NCI-H345 treated with DMSO at 0.1 percent for 48 hours (cell line): ENCODE results near the gene SYMPK.

Experiments
- DNase-seq: peaks from one replicate; lab custom pipeline; 2025; ENCODE audit not compliant: unreplicated experiment; lab: John Stamatoyannopoulos, UW

Gene SYMPK

DNA sequence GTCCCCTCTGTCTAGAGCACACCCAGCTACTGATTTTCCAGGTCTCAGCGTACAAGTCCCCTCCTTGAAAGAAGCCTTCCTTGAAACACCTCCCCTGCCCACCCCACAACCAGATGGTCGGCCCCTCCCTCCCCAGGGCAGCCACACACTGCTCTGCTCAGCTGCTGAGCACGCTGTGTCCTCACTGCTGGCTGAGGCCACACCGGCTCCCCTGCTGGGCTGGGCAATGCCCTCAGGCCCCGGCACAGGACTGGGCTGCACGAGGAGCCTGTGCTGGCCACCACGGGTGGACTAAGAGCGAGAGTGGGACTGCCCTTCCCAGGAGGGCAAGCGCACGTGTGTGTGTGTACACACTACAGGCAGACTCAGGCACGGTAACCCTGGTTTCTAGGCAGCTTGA, 36.0 kb downstream of the SYMPK start:
- no peak for DNase-seq

DNA sequence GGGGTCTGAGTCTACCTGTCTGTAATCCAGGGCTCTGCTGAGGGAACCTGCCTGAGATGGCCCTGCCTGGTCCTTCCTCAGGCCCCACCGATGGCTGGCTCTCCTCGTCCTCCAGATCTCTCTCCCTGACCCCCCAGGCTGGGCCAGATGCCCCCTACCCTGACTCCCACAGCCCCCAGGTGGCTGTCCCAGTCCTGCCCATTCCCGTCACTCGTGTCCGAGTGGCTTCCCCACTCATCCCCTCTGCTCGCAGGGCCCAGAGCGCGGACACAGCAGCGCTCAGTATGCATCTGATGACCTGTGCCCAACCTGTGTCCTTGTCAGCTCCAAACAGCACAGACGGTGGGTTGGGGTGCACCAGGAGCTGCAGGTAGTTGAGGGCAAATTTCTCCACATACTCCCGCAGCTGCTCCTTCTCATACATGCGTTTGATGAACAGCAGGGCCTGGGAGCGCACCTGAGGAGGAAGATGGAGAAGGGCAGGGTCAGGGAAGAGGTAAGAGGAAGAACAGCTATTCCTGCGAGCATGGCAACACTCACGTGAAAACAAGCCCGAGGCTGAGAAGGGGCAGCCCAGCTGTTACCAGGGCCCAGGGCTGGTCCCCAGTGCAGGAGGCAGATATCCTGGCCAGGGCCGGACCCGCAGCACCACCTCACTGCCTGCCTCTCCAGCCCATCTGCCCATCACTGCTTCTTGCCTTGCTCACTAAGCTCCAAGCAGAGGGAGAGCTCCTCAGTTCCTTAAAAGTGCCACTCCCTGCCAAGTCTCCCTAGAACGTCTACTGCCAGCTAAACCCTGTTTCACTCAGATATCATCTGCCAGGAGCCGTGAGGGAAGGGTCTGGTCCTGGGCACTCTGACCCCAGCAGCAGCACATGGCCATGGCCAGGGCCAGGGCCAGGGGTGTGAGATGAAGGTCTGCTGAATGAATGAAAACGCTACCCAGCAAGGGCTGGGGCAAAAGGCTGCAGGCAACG, 36.7 kb downstream of the SYMPK start:
- no peak for DNase-seq

DNA sequence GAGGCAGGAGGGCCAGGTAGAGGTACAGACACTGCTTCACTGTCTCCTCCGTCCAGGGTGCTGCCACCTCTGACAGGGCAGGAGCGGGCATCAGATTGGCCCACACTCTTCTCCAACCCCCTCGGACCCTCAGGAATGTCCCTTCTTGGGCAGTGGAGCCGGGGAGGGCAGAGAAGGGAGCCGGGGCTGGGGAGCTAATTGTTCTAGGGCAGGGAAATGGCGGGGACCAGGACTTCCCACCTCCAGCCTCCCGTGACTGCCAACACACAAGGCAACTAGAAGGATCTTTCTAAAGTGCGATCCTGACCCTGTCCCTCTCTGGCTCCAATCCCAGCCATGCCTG, 37.7 kb downstream of the SYMPK start:
- no peak for DNase-seq

DNA sequence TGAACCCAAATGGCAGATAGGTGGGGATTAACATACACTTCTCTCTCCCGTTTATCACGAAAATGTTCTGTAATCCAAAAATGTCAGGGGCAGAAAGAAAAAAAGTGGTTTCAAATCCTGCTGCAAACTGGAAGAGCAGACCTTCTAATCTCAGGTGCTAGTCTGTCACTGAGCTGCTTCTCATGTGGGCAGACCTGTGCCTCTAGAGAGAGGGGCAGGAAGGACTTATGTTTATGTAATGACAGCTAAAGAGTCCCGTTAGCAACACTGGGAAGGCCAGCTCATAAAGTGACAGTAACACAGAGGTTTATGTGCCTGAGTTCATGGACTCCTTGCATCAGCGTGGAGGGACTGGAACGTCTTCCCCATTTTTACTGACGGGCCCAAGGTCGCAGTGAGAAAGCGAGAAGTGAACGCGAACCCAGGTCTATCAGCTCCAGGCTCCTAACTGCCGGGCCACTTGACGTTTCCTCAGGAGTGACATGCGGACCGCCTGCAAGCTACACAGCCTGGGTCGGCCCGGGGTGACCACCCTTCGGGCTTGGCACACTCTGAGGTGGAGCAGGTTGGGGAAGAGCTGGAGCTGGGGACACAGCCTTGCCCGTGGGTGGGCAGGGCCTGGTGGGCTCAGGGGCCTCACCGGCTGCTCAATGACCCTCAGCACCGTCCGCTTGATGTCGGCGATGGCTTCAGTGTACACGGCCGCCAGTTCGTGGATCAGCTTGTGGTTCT, 38.2 kb downstream of the SYMPK start:
- DNase-seq = no peak

DNA sequence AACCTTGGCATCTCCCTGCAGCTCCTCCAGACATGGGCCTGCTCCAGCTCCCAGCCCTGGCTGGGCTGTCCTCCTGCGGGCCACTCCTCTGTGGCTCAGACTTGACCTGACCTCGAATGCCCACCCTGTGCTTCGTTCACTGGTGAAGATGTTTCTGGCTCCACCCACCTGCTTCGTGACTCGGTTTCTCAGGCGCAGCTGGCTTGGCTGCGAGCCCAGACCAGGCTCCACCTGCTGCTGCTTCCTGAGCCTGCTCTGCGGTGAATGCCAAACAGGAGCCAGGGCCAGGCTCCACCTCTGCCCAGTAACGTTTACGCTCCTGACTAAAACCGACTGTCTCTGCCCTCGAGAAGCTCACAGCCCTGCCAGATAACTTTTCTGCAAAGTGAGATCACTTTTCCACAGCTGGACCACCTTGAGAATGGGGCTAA, 38.9 kb downstream of the SYMPK start:
- peak; percentile 40 for DNase-seq

DNA sequence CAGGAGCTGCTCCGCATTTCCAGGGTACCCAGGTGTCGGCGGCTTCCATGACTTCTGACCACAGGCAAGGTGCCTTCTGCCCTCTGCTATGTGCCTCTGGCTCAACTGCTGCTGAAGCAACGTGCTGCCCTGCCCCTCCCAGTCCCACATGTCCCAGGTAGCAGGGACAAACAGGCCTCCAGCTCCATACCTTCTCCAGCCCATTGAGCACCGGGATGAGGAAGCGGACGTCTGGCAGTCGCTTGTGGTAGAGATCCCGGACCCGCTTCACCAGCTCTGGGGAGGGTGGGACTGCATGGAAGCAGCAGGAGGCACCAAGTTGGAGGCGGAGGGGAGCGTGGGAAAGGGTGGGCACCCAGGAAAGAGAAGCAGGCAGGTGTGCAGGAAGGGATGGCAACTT, 39.8 kb downstream of the SYMPK start:
- no peak for DNase-seq

DNA sequence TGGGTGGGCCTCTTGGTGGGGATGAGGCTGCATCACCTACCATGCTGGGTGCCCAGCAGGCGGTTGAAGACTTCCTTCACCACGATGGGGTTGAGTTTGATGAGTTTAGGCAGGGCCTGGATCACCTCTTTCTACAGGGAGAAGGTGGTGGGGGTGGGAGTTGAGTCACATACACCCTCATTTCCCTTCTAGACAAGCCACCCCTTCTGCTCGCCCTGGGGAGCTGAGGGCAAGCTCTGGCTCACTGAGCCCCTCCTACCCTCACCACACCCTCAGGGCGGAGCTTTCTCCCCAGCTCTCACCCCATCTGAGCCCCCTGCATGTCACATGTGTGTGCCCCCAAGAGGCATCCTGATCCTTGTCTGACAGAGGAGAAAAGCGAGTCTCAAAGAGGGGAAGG, 40.2 kb downstream of the SYMPK start:
- no peak for DNase-seq

DNA sequence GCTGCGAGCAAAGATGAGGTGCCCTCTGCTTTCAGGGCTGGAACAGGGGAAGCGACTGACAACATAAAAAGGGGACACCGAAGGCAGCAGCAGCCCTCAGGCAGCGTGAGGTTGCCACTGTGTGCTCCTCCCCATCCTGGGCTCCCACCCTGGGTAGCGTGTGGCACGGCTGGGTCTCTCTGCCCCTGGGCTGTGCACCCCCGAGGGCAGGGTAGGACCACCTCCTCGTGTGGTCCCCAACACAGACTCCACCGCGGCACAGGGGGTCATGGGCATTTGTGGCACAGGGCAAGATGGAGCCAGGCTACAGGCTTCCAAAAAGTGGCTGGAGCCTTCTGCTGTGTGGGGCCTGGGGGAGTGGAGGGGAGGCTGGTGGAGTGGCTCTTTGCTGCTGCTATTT, 41.4 kb downstream of the SYMPK start:
- DNase-seq = no peak

DNA sequence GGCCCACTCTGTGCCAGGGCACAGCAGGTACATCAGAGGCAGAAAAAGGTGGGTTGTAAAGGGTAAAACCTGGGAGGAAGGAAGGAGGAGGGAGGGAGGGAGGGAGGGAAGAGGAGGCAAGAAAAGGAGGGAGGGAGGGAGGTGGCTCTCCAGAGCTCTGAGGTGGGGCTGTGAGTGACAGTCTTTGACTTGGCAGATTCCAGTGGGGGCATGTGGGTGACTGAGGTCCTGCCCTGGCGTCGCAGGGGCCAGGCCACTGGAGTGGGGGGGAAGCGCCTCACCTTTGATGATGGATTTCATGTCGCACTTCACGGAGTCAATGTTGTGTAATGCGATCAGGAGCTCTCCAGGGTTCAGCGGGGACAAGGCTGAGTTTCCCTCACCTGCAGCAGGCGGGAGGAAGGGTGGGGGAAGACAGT, 41.8 kb downstream of the SYMPK start:
- DNase-seq = no peak

DNA sequence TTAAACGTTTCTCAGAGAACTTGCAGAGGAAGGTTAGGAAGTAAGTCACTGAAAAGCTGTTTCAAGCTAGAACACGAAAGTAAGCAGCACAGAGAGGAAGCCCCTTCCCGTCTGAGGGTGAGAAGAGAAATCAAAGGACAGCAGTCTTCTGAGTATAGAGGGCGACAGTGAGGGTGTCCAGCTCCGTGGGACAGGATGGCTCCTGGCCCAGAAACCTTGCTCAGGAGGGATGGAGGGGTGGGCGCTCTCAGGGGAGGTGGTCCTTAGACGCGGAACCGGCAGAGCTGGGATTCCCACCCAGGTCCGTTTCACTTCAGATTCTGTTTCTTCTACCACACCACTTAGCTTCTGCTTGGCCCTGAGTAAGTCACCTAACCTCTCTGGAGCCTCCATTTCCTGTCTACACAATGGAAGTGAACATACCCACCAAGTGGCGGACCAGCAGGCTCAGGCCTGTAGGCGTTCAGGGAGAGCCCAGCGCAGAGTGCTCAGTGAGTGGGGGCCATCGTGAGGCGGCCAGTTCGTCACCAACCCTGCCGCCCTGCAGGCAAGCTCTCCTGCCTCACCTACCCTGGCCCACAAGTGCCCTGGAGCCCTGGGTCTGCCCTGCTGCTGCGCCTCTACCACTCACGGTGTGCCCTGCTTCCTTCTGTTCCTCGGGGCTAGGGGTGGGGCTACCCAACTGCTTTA, 42.4 kb downstream of the SYMPK start:
- no peak for DNase-seq

DNA sequence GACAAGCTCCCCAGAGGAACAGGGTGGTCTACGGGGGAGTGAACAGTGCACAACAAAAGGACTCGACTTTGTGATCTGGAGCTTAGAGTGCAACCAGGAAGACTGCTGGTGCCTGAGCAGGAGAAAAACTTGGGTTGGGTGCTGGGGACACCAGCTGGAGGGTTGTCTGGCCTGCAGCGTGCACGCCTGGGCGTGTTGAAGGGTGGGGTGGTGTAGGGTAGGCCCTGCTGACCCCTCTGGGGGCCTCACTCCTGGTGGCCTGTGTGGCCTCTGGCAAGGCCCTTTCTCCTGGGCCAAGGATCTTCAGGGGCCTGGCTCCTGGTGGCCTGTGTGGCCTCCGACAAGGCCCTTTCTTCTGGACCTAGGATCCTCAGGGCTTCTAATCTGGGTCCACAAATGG, 43.2 kb downstream of the SYMPK start:
- no peak for DNase-seq

DNA sequence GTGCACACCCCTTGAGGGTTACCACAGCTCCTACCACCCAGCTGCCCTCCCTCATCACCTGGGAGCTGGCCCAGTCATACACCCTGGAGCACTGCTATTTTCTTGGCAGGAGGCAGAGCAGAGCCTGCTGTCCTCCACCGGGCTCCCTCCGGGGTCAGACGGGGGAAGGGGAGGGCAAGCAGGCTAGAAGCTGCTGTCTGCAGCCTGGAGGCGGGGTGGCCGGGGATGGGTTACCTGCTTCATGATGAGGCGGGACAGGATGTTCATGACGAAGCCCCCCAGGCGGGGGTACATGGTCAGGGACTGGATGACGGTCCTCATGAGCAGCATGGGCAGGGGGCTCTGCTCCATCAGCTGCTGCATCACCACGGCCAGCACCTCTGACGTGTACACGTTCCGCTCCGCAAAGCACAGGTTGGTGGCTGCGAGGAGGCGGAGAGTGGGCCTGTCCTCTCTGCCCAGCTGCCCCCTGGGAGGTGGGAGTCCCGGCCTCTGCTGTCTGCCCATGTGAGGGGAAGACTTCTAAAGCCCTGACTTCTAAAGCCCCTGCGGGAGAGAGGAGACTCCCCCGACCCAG, 45.1 kb downstream of the SYMPK start:
- DNase-seq = no peak

DNA sequence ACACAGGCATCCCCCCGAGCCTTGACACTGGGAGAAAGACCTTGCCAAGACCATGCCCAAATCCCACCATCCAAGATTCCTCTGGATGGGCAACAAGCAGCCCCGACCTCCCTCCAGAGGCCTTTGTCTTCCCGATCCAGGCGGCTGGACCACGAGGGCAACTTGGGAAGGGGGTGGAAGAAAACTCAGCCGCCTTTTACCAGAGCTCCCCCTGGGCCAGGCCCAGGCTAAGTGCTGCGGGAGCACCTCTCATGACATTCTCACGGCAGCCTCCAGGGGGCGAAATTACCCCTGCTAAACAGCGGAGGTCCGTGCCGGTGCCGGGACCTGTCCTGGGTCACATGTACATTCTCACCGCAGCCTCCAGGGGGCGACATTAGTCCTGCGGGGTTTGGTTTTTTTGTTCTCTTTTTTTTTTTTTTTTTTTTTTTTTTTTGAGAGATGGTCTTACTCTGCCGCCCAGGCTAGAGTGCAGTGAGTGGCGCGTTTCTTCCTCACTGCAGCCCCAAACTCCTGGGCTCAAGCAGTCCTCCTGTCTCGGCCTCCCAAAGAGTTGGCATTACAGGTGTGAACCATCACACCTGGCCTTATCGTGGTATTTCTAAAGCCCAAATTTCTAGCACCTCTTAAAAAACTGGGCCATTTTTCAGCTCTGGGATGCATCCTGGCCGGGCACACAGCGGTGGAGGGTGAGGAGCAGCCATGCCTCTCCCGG, 45.8 kb downstream of the SYMPK start:
- DNase-seq = peak; percentile 54

DNA sequence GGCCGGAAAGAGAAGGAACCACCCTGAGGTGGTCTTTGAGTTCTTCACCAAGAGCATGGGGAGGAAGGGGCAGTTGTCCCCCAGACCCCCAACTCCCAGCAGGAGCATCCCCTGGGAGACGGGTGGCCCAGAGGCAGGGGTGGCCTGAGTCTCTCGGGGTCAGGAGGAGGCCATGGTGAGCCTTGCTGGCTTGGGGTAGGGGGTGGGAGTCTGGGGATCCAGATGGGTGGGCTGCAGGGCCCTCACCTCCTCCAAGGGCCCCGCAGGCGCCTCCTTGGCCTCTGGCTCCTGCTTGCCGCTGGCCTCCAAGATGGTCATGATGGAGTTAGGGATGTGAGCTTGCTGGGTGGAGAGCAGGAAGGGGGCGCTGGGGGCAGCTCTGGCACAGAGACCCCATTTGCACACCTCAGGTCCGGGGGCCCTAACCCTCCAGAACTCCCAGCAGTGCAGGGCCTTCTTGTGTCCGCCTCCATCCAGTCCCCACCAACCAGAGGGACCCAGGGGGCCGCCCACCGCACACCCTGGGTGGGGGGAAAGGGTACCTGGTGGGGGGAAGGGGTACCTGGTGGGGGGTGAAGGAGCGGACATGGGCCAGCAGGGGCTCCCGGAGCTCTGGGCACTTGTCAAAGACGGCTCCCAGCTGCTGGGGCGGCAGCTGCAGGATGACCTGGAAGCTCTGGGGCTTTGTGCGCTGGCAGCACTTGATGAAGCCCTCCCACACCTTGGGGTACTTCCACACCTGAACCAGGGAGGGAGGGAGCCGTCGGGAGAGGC, 46.5 kb downstream of the SYMPK start:
- no peak for DNase-seq

DNA sequence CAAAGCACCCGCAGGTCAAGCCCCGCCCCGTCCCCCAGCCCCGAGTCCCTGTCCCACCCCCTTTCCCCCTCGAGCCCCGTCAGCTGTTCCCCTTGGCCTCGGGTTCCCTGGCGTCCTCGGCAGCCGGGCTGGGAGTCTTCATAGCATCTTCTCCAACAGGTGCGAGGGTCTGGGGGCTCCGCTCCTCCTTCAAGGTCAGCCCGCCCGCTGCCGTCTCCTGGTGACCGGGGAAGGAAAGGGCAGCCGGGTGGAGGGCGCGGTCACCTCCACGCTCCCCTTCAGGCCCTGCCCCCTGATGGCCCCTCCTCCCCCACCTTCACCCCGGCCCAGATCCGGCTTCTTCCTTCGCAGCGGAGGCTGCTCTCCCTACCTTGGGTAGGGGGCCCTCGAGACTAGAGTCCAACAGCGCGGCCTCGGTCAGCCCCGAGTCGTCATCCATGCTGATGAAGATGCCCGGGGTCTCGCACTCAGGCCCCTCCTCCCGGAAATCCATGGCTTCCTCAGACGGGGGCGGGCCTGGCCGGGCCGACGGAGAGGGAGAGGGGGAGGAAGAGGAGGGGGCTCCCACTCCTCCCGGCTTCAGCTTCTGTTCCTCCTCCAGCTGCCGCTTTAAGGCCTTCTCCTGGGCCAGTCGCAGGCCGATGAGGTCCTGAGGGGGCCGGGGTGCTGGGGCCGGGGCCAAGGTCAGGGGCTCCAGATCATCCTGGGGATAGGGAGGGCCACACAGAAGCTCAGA, 47.3 kb downstream of the SYMPK start:
- no peak for DNase-seq

DNA sequence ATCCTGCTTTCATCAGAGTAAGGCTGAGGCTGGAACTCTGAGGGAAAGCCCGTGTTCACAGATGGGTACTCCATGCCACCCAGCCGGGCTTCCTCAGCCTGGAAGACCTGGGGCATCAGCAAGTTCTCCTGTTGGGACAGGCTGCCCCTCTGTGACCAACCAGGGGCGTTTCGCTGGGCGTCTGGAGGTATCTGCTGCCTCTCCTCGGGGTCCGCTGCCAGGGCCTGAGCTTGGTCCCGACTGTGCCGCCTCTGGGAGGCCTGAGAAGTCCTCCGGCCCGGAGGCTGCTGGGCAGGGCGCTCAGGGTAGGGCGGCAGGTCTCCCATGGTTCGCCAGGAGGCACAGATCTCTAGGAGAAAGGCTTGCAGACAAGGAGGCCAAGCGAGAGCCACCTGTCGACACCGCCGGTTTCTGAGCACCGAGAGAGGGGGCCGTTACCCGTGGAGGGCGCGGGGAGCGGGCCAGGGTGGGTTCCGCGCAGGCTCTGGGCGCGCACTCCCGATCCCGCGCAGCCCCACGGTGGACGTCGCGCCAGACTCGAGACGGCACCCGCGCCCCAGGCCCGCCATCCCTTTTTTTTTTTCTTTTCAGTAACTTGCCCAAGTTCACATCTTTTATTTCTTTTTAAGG, 48.0 kb downstream of the SYMPK start, which contains the start of gene RSPH6A:
TSS of gene RSPH6A (minus strand) at position 458 of the 630 bp plus-strand sequence. CDS start at position 326, 132 bp downstream.
- DNase-seq = no peak

DNA sequence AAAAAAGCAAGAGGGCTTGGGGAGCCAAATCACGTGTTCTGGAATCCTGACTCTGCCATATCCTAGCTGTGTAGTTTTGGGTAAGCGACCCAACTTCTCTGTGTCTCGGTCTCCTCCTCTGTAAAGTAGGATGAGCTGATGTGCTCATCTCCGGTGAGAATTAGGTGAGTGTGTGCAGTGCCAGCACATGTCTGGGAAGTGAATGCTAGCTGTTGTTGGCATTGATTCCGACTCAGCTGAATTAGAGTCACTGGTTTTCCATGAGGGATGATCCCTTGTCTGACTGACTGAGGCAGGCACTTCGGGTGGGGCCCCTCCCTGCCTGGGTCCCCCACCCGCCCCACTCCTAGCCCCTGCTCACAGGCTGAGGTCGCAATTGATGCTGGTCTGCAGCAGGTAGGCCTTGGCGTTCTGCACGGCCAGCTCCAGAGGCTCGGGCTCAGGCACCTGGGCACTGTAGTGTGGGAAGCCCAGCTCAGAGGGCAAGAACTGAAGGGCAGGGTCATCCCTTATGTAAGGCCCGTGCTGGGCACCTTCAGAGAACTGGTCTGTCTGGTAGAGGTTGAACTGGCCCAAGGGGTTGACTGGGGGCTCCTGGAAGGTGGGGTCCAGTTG, 48.7 kb downstream of the SYMPK start:
- DNase-seq = no peak

DNA sequence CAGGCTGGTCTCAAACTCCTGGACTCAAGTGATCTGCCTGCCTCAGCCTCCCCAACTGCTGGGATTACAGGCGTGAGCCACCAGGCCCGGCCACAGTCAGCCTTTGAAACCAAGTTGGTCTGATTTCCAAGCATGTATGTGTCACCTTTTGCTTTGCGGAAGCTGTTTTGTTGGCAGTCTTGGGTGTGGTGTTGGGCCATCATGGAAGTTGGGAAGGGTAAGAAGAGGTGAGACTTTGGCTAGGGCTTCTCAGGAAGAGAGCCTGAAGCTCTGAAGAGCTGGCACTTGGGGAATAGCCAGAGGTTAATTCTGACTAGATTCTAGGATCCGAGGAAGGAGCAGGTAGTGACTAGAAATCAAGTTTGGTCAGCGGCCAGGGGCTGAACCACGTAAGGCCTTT, 50.6 kb downstream of the SYMPK start:
- DNase-seq = no peak
